Upper lobe of left lung (tissue), 6 donors: ENCODE data around the gene LRPPRC. TPM values are rescaled to one million over a fixed set of nuclear protein-coding genes. Genes with fewer than 3 reads are reported as not detected.

Source experiments
- ATAC-seq, 2 donors: fragments of 200-7000 bp; cut with Tn5 transposase; one replicate each; pipeline ENCODE4 v1.9.1; 2022; ENCODE audit warnings: mild to moderate bottlenecking in 2 of 2, moderate library complexity in 2 of 2; ENCODE audit not compliant: low FRiP score in 2 of 2
- DNase-seq, 2 donors: peaks; one replicate each; pipeline ENCODE4 v3.0.0-alpha.2; 2019 to 2020
- H3K27ac ChIP-seq, 4 donors: fragments of 200-600 bp; sonication (generic); one replicate each; pipeline ENCODE4 v1.5.1; 2016 to 2019
- H3K27me3 ChIP-seq, 4 donors: fragments of 200-600 bp; sonication (generic); one replicate each; pipeline ENCODE4 v1.5.1; 2017 to 2019
- H3K36me3 ChIP-seq, 4 donors: fragments of 200-600 bp; sonication (generic); one replicate each; pipeline ENCODE4 v1.5.1; 2016 to 2019
- H3K4me1 ChIP-seq, 4 donors: fragments of 200-600 bp; sonication (generic); one replicate each; pipeline ENCODE4 v1.5.1; 2018 to 2019
- H3K4me3 ChIP-seq, 4 donors: fragments of 200-600 bp; sonication (generic); one replicate each; pipeline ENCODE4 v1.5.1; 2017 to 2019; ENCODE audit warnings: mild to moderate bottlenecking in 2 of 4, moderate library complexity in 1 of 4
- H3K9me3 ChIP-seq, 4 donors: fragments of 200-600 bp; sonication (generic); one replicate each; pipeline ENCODE4 v1.5.1; 2018 to 2019
- EP300 ChIP-seq, 4 donors: sonication (generic); formaldehyde crosslinking; IDR thresholded peaks; one replicate each; pipeline ENCODE4 v1.5.1; 2017; ENCODE audit warnings: antibody characterized with exemption in 4 of 4, control low read depth in 2 of 4
- POLR2A ChIP-seq, 4 donors: fragments of 450-650 bp; IDR thresholded peaks; one replicate each; pipeline ENCODE4 v1.5.1; 2016 to 2017; ENCODE audit warnings: antibody characterized with exemption in 4 of 4, mild to moderate bottlenecking in 2 of 4
- POLR2AphosphoS5 ChIP-seq, 2 donors: sonication (generic); formaldehyde crosslinking; IDR thresholded peaks; one replicate each; pipeline ENCODE4 v1.5.1; 2017; ENCODE audit warnings: antibody characterized with exemption in 2 of 2
- WGBS, 2 donors: methylation state at CpG; one replicate each; pipeline ENCODE4 v1.1.5; 2017 to 2018; 5-methylcytosine and 5-hydroxymethylcytosine counted together
- total RNA-seq, 6 donors: library from RNA; depleted of rRNA in 4 of 6; stranded (reverse); fragments of >200 nt in 4 of 6; gene quantifications; one replicate each; pipeline versions ENCODE4 v1.1.0 to v1.2.1, GENCODE V29; 2016 to 2021
- TF ChIP-seq, protein P1 (sequence below), 6 experiments: fragments of 450-650 bp in 4 of 6; fragments of 200-600 bp in 2 of 6; sonication (generic) in 2 of 6; IDR thresholded peaks; one replicate each; pipeline ENCODE4 v1.5.1; 2016 to 2019; ENCODE audit warnings: antibody characterized with exemption in 6 of 6
- donor health status: DM: no; HTN: no; CAD: no; lungs with moderate emphysema.
- donor health status: DM: no; HTN: yes; CAD: no; lungs with severe emphysema.

LRPPRC gene
- 10 to 100 TPM; 29.3 to 86.2 (median 47.2) TPM for total RNA-seq

- ATAC-seq (peak; percentile 99), DNase-seq (peak; percentile 92 to 93)
- no peaks in the 10 kb centered on the region for H3K27me3 ChIP-seq
- TF ChIP-seq POLR2A (IDR thresholded peaks at IDR 0.05) (peak; percentile 9 to 86 (median 68)), EP300 (IDR thresholded peaks at IDR 0.05) (peak in 1 of 4 donors; percentile 20), POLR2AphosphoS5 (IDR thresholded peaks at IDR 0.05) (peak; percentile 59 to 82)
- TF ChIP-seq, protein P1, sequence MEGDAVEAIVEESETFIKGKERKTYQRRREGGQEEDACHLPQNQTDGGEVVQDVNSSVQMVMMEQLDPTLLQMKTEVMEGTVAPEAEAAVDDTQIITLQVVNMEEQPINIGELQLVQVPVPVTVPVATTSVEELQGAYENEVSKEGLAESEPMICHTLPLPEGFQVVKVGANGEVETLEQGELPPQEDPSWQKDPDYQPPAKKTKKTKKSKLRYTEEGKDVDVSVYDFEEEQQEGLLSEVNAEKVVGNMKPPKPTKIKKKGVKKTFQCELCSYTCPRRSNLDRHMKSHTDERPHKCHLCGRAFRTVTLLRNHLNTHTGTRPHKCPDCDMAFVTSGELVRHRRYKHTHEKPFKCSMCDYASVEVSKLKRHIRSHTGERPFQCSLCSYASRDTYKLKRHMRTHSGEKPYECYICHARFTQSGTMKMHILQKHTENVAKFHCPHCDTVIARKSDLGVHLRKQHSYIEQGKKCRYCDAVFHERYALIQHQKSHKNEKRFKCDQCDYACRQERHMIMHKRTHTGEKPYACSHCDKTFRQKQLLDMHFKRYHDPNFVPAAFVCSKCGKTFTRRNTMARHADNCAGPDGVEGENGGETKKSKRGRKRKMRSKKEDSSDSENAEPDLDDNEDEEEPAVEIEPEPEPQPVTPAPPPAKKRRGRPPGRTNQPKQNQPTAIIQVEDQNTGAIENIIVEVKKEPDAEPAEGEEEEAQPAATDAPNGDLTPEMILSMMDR (IDR thresholded peaks at IDR 0.05): peak in 1 of 6 experiments; percentile 9
- H3K27ac ChIP-seq: peak within 1 kb of the TSS; percentile 74 to 87 (median 83)
- H3K4me3 ChIP-seq: peak within 1 kb of the TSS; percentile 64 to 100 (median 90)
- WGBS, 2 donors: 0 to 1% methylated on average over 35 to 43 of the region's 64 CpGs
- H3K36me3 ChIP-seq: peaks cover 0 to 16% (median 3%) of the 10 kb centered on the region in 4 donors
- peaks cover 23 to 38% (median 24%) of the 10 kb centered on the region in 4 donors for H3K4me1 ChIP-seq
- H3K9me3 ChIP-seq: no peaks in the 10 kb centered on the region
Observed at GRCh38 chr2:43995733-43996533, at the start of gene LRPPRC. TSS of gene LRPPRC (minus strand) at chr2:43995989. CDS start at chr2:43995947, 42 bp downstream.

DNA sequence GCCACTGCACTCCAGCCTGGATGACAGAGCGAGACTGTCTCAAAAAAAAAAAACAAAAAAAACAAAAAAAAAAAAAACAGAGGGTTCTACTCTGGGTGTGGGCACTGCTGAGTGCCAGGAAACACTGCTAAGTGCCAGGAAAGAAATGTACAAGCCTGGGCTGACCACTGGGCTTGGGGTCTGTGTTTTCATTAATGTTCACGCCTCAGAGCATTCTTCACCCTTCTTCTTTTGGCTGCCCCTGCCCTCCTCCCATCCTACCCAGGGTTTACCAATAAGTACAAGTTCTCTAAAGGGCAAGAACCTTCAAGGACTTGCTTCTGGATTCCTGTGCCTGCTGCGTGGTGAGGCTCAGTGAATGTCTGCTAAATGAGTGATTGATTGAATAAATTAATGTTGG is 49.3 kb upstream of the LRPPRC start:
- TF ChIP-seq, protein P1 (IDR thresholded peaks at IDR 0.05): no peak
- TF ChIP-seq POLR2AphosphoS5 (IDR thresholded peaks at IDR 0.05): no peak
- TF ChIP-seq POLR2A (IDR thresholded peaks at IDR 0.05): no peak
- no peak for TF ChIP-seq EP300 (IDR thresholded peaks at IDR 0.05)
- peaks cover 0 to 6% (median 2%) of the 10 kb centered on the region in 4 donors for H3K4me1 ChIP-seq
- no peak overlapping the region for H3K4me3 ChIP-seq
- H3K9me3 ChIP-seq: no peaks in the 10 kb centered on the region
- no peak overlapping the region for H3K27ac ChIP-seq
- 76 to 78% methylated on average over 3 of the region's 3 CpGs for WGBS, 2 donors
- DNase-seq (no peak), ATAC-seq (no peak)
- H3K36me3 ChIP-seq: no peaks in the 10 kb centered on the region
- H3K27me3 ChIP-seq: no peaks in the 10 kb centered on the region

GRCh38 chr2:44044281-44044720 is 48.5 kb upstream of the LRPPRC start:
- WGBS, 2 donors: 0 to 7% methylated on average over 5 to 6 of the region's 10 CpGs
- Histone ChIP-seq H3K4me3 (no peak overlapping the region), H3K36me3 (no peaks in the 10 kb centered on the region), H3K9me3 (no peaks in the 10 kb centered on the region), H3K27me3 (no peaks in the 10 kb centered on the region), H3K4me1 (peaks cover 0 to 6% (median 2%) of the 10 kb centered on the region in 4 donors), H3K27ac (no peak overlapping the region)
- TF ChIP-seq, protein P1 (IDR thresholded peaks at IDR 0.05): peak; percentile 73 to 87 (median 78)
- no peak for TF ChIP-seq EP300 (IDR thresholded peaks at IDR 0.05)
- DNase-seq (peak; percentile 66 to 84), ATAC-seq (peak; percentile 89 to 93)

GRCh38 chr2:44040365-44040764 is 44.6 kb upstream of the LRPPRC start:
- no peak for ATAC-seq
- WGBS, 2 donors: 87 to 90% methylated on average over 3 of the region's 3 CpGs

More at GRCh38 chr2:44040365-44040764, 44.6 kb upstream of the LRPPRC start:
- TF ChIP-seq, protein P1 (IDR thresholded peaks at IDR 0.05): no peak
- TF ChIP-seq EP300 (IDR thresholded peaks at IDR 0.05): no peak
- TF ChIP-seq POLR2AphosphoS5 (IDR thresholded peaks at IDR 0.05): no peak
- no peak for TF ChIP-seq POLR2A (IDR thresholded peaks at IDR 0.05)
- Histone ChIP-seq H3K27ac (no peak overlapping the region), H3K27me3 (no peaks in the 10 kb centered on the region), H3K4me1 (peaks cover 0 to 6% (median 2%) of the 10 kb centered on the region in 4 donors), H3K9me3 (no peaks in the 10 kb centered on the region), H3K4me3 (no peak overlapping the region), H3K36me3 (no peaks in the 10 kb centered on the region)
- no peak for DNase-seq
